GM23248 (cell line): ENCODE data around the gene SLC4A11. TPM values are rescaled to one million over a fixed set of nuclear protein-coding genes. Genes with fewer than 3 reads are reported as not detected.
A peak's percentile ranks its signal among the peaks of the same experiment; 100 is the strongest.

Experiments
- DNase-seq: peaks from one replicate; pipeline ENCODE4 v3.0.0-alpha.2; 2015
- H2AFZ ChIP-seq: fragments of 200-600 bp; sonication (generic); 2 replicates; pipeline ENCODE4 v1.6.1; 2016; ENCODE audit warnings: antibody characterized with exemption
- H3F3A ChIP-seq: fragments of 200-600 bp; sonication (generic); 2 replicates; pipeline ENCODE4 v1.6.1; 2016; ENCODE audit warnings: mild to moderate bottlenecking, antibody characterized with exemption, mixed run types; ENCODE audit not compliant: insufficient read depth
- H3K27ac ChIP-seq: fragments of 200-600 bp; sonication (generic); 2 replicates; pipeline ENCODE4 v1.5.1; 2016; ENCODE audit warnings: mild to moderate bottlenecking
- H3K27me3 ChIP-seq: fragments of 200-600 bp; sonication (generic); replicated peaks from 2 replicates; pipeline ENCODE4 v1.6.1; 2016; ENCODE audit warnings: mild to moderate bottlenecking; ENCODE audit not compliant: insufficient read depth
- H3K36me3 ChIP-seq: fragments of 200-600 bp; sonication (generic); 2 replicates; pipeline ENCODE4 v1.6.1; 2016; ENCODE audit warnings: low read depth, mild to moderate bottlenecking
- H3K4me1 ChIP-seq: fragments of 200-600 bp; sonication (generic); 2 replicates; pipeline ENCODE4 v1.6.1; 2016; ENCODE audit warnings: mild to moderate bottlenecking; ENCODE audit not compliant: insufficient read depth
- H3K4me2 ChIP-seq: fragments of 200-600 bp; sonication (generic); one replicate; pipeline ENCODE4 v1.6.1; 2016; ENCODE audit warnings: mild to moderate bottlenecking; ENCODE audit not compliant: unreplicated experiment
- H3K4me3 ChIP-seq: fragments of 200-600 bp; sonication (generic); 2 replicates; pipeline ENCODE4 v1.5.1; 2016; ENCODE audit warnings: mild to moderate bottlenecking
- H3K79me2 ChIP-seq: fragments of 200-600 bp; sonication (generic); 2 replicates; pipeline ENCODE4 v1.6.1; 2016; ENCODE audit warnings: mild to moderate bottlenecking; ENCODE audit not compliant: insufficient read depth
- H3K9ac ChIP-seq: fragments of 200-600 bp; sonication (generic); 2 replicates; pipeline ENCODE4 v1.6.1; 2016; ENCODE audit warnings: mild to moderate bottlenecking
- H3K9me2 ChIP-seq: fragments of 200-600 bp; sonication (generic); 2 replicates; pipeline ENCODE4 v1.6.1; 2016; ENCODE audit warnings: mixed run types, mild to moderate bottlenecking, moderate library complexity; ENCODE audit not compliant: insufficient read depth
- H3K9me3 ChIP-seq: fragments of 200-600 bp; sonication (generic); one replicate; pipeline ENCODE4 v1.6.1; 2017; ENCODE audit warnings: low read depth
- H4K20me1 ChIP-seq: fragments of 200-600 bp; sonication (generic); 2 replicates; pipeline ENCODE4 v1.6.0; 2016; ENCODE audit not compliant: insufficient read depth
- EZH2 ChIP-seq: fragments of 200-600 bp; sonication (generic); IDR thresholded peaks from 2 replicates; pipeline ENCODE4 v1.6.1; 2018; ENCODE audit warnings: antibody characterized with exemption, mild to moderate bottlenecking; ENCODE audit not compliant: insufficient read depth, poor library complexity, severe bottlenecking
- EZH2phosphoT487 ChIP-seq: fragments of 200-600 bp; sonication (generic); IDR thresholded peaks from 2 replicates; pipeline ENCODE4 v1.6.1; 2018; ENCODE audit warnings: antibody characterized with exemption, moderate library complexity, mild to moderate bottlenecking, low read depth; ENCODE audit not compliant: insufficient read depth
- WGBS, 2 experiments: methylation state at CpG; one replicate each; pipeline ENCODE4 v1.1.6; 2015 to 2017; ENCODE audit warnings: low lambda C conversion rate in 2 of 2, low coverage in 1 of 2; ENCODE audit errors: missing lambda C conversion rate in 2 of 2; 5-methylcytosine and 5-hydroxymethylcytosine counted together
- in situ Hi-C: fragments of 300-500 bp; cut with MboI; formaldehyde crosslinking; loops from 2 replicates; pipeline ENCODE4 v1.15.0; 2020
- polyA plus RNA-seq: library from polyadenylated mRNA; unstranded; fragments of >200 nt; fragmentation: Nextera tagmentation; extraction: Ambion mirVana; gene quantifications from 2 replicates; pipeline ENCODE4 v1.2.1, GENCODE V29; 2016
- total RNA-seq: library from RNA; depleted of rRNA; stranded (reverse); fragments of >200 nt; shearing (Covaris generic); gene quantifications from 2 replicates; pipeline ENCODE4 v1.2.3, GENCODE V29; 2014

Gene SLC4A11
- total and polyA plus RNA-seq, 2 experiments from 2014 or later, result 0.65 to 1.1 TPM

GRCh38 chr20:3279761-3280160 is 40.8 kb upstream of the SLC4A11 start:
- 100% methylated on average over 1 of the region's 1 CpG for WGBS, 2 experiments
- Histone ChIP-seq H3K4me3 (no peak overlapping the region), H3K4me1 (no peaks in the 10 kb centered on the region), H3K36me3 (peaks cover 29% of the 10 kb centered on the region; the same call in 1 of the 2 replicates), H3K9ac (no peak overlapping the region), H2AFZ (no peak overlapping the region), H3K27me3 (no peaks in the 10 kb centered on the region), H3F3A (no peaks in the 10 kb centered on the region), H4K20me1 (no peaks in the 10 kb centered on the region), H3K9me2 (no peaks in the 10 kb centered on the region), H3K9me3 (no peaks in the 10 kb centered on the region), H3K27ac (no peak overlapping the region), H3K79me2 (no peaks in the 10 kb centered on the region), H3K4me2 (no peak overlapping the region)
- TF ChIP-seq EZH2 (no peak), EZH2phosphoT487 (no peak)
- in situ Hi-C loops, result no loop called here
- DNase-seq, result no peak

- no peaks in the 10 kb centered on the region for H3K79me2 ChIP-seq
- no peak overlapping the region for H3K9ac ChIP-seq
- H3K36me3 ChIP-seq, result peaks cover 39% of the 10 kb centered on the region; the same call in 1 of the 2 replicates
- no peak for TF ChIP-seq EZH2
- no peak for TF ChIP-seq EZH2phosphoT487
- no peaks in the 10 kb centered on the region for H3K4me1 ChIP-seq
- H3F3A ChIP-seq, result no peaks in the 10 kb centered on the region
- 95 to 97% methylated on average over 7 of the region's 7 CpGs for WGBS, 2 experiments
- H3K4me2 ChIP-seq, result no peak overlapping the region
- no peaks in the 10 kb centered on the region for H3K9me2 ChIP-seq
- no peaks in the 10 kb centered on the region for H4K20me1 ChIP-seq
- no peak overlapping the region for H3K4me3 ChIP-seq
- no peak overlapping the region for H2AFZ ChIP-seq
- H3K27me3 ChIP-seq, result no peaks in the 10 kb centered on the region
- H3K9me3 ChIP-seq, result no peaks in the 10 kb centered on the region
- no peak for DNase-seq
- in situ Hi-C loops, result no loop called here
- H3K27ac ChIP-seq, result no peak overlapping the region
Observed at GRCh38 chr20:3277686-3278465, 38.9 kb upstream of the SLC4A11 start.

- Histone ChIP-seq H3K36me3 (peaks cover 39% of the 10 kb centered on the region; the same call in 1 of the 2 replicates), H2AFZ (no peak overlapping the region), H3K4me2 (no peak overlapping the region), H3K4me1 (no peaks in the 10 kb centered on the region), H3K9me3 (no peaks in the 10 kb centered on the region), H3K27ac (no peak overlapping the region), H3K9ac (no peak overlapping the region), H4K20me1 (no peaks in the 10 kb centered on the region), H3K9me2 (no peaks in the 10 kb centered on the region), H3K79me2 (no peaks in the 10 kb centered on the region), H3F3A (no peaks in the 10 kb centered on the region), H3K27me3 (no peaks in the 10 kb centered on the region), H3K4me3 (no peak overlapping the region)
- DNase-seq, result peak; percentile 37
- TF ChIP-seq EZH2phosphoT487 (no peak), EZH2 (no peak)
- WGBS, 2 experiments, result 33 to 47% methylated on average over 1 of the region's 1 CpG
- in situ Hi-C loops, result no loop called here
Observed at GRCh38 chr20:3276680-3277015, 37.7 kb upstream of the SLC4A11 start.

GRCh38 chr20:3275966-3276679 is 37.1 kb upstream of the SLC4A11 start:
- Histone ChIP-seq H3K4me2 (no peak overlapping the region), H3K4me1 (no peaks in the 10 kb centered on the region), H3K4me3 (no peak overlapping the region), H2AFZ (no peak overlapping the region), H4K20me1 (no peaks in the 10 kb centered on the region), H3F3A (no peaks in the 10 kb centered on the region), H3K9ac (no peak overlapping the region), H3K36me3 (peaks cover 34% of the 10 kb centered on the region; the same call in 1 of the 2 replicates), H3K9me2 (no peaks in the 10 kb centered on the region), H3K27ac (no peak overlapping the region), H3K9me3 (no peaks in the 10 kb centered on the region), H3K27me3 (no peaks in the 10 kb centered on the region), H3K79me2 (no peaks in the 10 kb centered on the region)
- 86 to 90% methylated on average over 2 of the region's 2 CpGs for WGBS, 2 experiments
- DNase-seq, result peak; percentile 11
- in situ Hi-C loops, result no loop called here
- TF ChIP-seq EZH2phosphoT487 (no peak), EZH2 (no peak)
